Smooth muscle cell (in vitro differentiated cells): ENCODE data around the gene TRMT61A. TPM values are rescaled to one million over a fixed set of nuclear protein-coding genes. Genes with fewer than 3 reads are reported as not detected.
"Not testable (repeated sequence)": the region's sequence is repeated elsewhere in the genome, so short reads cannot be mapped to it uniquely, and the experiment has no call there.

Experiments
- DNase-seq: peaks from one replicate; lab custom pipeline; 2025; ENCODE audit not compliant: unreplicated experiment; lab: John Stamatoyannopoulos, UW
- H2AFZ ChIP-seq: fragments of 200-600 bp; sonication (generic); 2 replicates; pipeline ENCODE4 v1.6.0; 2016; ENCODE audit warnings: antibody characterized with exemption, low read depth, mild to moderate bottlenecking
- H3F3A ChIP-seq: fragments of 200-600 bp; sonication (generic); 2 replicates; pipeline ENCODE4 v1.6.0; 2017; ENCODE audit warnings: antibody characterized with exemption, low read depth
- H3K27ac ChIP-seq: fragments of 200-600 bp; sonication (generic); 2 replicates; pipeline ENCODE4 v1.5.1; 2016; ENCODE audit warnings: low read depth, mild to moderate bottlenecking
- H3K27me3 ChIP-seq: fragments of 200-600 bp; sonication (generic); 2 replicates; pipeline ENCODE4 v1.6.1; 2016; ENCODE audit warnings: low read depth, mild to moderate bottlenecking
- H3K36me3 ChIP-seq: fragments of 200-600 bp; sonication (generic); 2 replicates; pipeline ENCODE4 v1.5.1; 2016; ENCODE audit warnings: low read depth
- H3K4me1 ChIP-seq: fragments of 200-600 bp; sonication (generic); 2 replicates; pipeline ENCODE4 v1.5.1; 2016; ENCODE audit warnings: low read depth
- H3K4me2 ChIP-seq: fragments of 200-600 bp; sonication (generic); 2 replicates; pipeline ENCODE4 v1.6.0; 2016; ENCODE audit warnings: mild to moderate bottlenecking
- H3K4me3 ChIP-seq: fragments of 200-600 bp; sonication (generic); 2 replicates; pipeline ENCODE4 v1.5.1; 2016; ENCODE audit warnings: mild to moderate bottlenecking
- H3K79me2 ChIP-seq: fragments of 200-600 bp; sonication (generic); 2 replicates; pipeline ENCODE4 v1.6.0; 2016; ENCODE audit warnings: low read depth, mild to moderate bottlenecking
- H3K9ac ChIP-seq: fragments of 200-600 bp; sonication (generic); 2 replicates; pipeline ENCODE4 v1.6.0; 2016; ENCODE audit warnings: low read depth
- H3K9me3 ChIP-seq: fragments of 200-600 bp; sonication (generic); replicated peaks from 2 replicates; pipeline ENCODE4 v1.5.1; 2016; ENCODE audit warnings: low read depth
- H4K20me1 ChIP-seq: fragments of 200-600 bp; sonication (generic); 2 replicates; pipeline ENCODE4 v1.6.0; 2016; ENCODE audit warnings: low read depth
- CTCF ChIP-seq: fragments of 200-600 bp; sonication (generic); IDR thresholded peaks from 2 replicates; pipeline ENCODE4 v1.5.1; 2017; ENCODE audit warnings: borderline replicate concordance, mild to moderate bottlenecking, antibody characterized with exemption; ENCODE audit not compliant: insufficient read depth, poor library complexity, severe bottlenecking
- WGBS: methylation state at CpG from one replicate; pipeline ENCODE4 v1.1.7; 2016; ENCODE audit warnings: low lambda C conversion rate; 5-methylcytosine and 5-hydroxymethylcytosine counted together
- polyA plus RNA-seq: library from polyadenylated mRNA; unstranded; fragments of >200 nt; fragmentation: Nextera tagmentation; extraction: Ambion mirVana; gene quantifications from 2 replicates; pipeline ENCODE4 v1.2.1, GENCODE V29; 2016
- total RNA-seq: library from RNA; depleted of rRNA; stranded (reverse); fragments of >200 nt; gene quantifications from 2 replicates; pipeline ENCODE4 v1.2.3, GENCODE V29; 2014

The TRMT61A gene
- total and polyA plus RNA-seq, 2 experiments from 2014 or later: 3.7 to 6.7 TPM

DNA sequence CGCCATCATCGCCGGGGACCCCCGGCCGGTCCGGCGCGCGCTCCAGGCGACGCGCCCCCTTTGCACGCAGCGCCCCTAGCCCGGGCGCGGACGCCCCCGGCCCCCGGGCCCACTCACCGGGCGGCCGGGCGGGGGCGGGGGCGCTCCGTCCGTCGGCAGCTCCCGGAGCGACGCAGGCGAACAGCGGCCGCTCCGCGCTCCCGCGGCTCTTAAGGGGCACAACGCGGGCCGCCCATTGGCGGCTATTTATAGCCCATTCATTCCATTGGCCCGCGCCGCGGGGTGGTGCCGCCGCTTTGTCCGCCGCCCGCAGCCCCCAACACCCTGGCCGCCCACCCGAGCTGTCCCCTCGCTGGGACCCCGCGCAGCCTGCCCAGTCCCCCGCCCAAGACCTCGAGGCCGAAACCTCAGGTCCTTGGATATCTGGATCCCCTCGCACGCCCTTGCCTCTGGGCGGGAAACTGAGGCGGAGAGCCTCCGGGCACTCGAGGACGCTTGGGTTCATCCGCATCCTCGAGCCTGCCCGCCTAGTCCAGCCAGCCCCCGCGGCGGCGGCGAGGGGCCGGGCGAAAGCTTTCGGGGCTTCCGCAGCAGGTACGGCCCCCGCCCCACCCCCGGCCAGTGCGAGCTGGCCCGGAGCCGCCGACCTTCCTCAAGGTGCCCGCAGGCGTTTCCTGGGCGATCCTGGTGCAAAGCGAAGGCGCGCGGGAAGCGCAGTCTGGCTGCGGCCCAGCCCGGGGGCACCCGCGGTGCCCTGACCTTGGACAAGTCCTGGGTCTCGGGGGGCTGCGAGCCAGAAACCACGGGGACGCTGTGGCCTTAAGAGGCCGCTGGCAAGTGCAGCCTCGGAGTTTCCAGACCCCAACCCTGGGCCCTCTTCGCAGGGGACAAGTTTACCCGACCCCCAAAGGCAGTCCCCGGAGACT, 6.1 kb upstream of the TRMT61A start, which contains the start of gene CKB:
Gene CKB, minus strand, starts transcription at position 182 of the 926 bp plus-strand sequence. CDS start 337 bp downstream, outside the sequence.
- peak within 1 kb of the TSS; percentile 93 for H3K4me2 ChIP-seq
- DNase-seq: no peak
- no peaks in the 10 kb centered on the region for H3K79me2 ChIP-seq
- peak within 1 kb of the TSS; percentile 56 for H3K4me3 ChIP-seq
- no peaks in the 10 kb centered on the region for H3K36me3 ChIP-seq
- H2AFZ ChIP-seq: no peak within 1 kb of the TSS
- TF ChIP-seq CTCF: no peak
- peaks cover 17% of the 10 kb centered on the region for H3K4me1 ChIP-seq
- H3K27me3 ChIP-seq: peaks cover 19% of the 10 kb centered on the region
- no peak within 1 kb of the TSS for H3K27ac ChIP-seq
- H3K9ac ChIP-seq: peak within 1 kb of the TSS; percentile 22
- peaks cover 6% of the 10 kb centered on the region for H4K20me1 ChIP-seq
- no peaks in the 10 kb centered on the region for H3K9me3 ChIP-seq
- WGBS: 5% methylated on average over 53 of the region's 107 CpGs
- H3F3A ChIP-seq: no peaks in the 10 kb centered on the region

DNA sequence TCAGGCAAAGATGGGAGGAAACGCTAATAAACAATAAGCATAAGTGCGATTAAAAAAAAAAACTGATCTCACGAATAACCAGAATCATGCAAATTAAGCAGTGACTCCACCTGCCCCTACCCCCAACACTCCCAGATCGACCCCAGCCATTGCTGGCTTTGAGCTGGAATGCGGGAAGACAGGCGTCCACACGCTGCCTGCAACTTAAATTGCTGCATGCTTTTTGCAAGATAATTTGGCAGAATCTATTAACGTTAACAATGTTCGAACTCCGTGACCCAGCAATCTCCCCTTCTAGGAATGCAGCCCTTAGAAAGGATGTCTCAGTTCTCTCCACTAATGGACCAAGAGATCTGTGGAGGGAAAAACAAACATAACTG, 5.4 kb upstream of the TRMT61A start:
- H3K4me1 ChIP-seq: peaks cover 21% of the 10 kb centered on the region
- DNase-seq: no peak
- H3K79me2 ChIP-seq: no peaks in the 10 kb centered on the region
- H3K4me2 ChIP-seq: peak overlapping the region; percentile 93
- no peak overlapping the region for H3K4me3 ChIP-seq
- no peaks in the 10 kb centered on the region for H3K36me3 ChIP-seq
- H3K27me3 ChIP-seq: peaks cover 19% of the 10 kb centered on the region
- H4K20me1 ChIP-seq: peaks cover 6% of the 10 kb centered on the region
- H3K27ac ChIP-seq: no peak overlapping the region
- no peaks in the 10 kb centered on the region for H3F3A ChIP-seq
- no peak overlapping the region for H2AFZ ChIP-seq
- H3K9me3 ChIP-seq: no peaks in the 10 kb centered on the region
- WGBS: 32% methylated on average over 10 of the region's 10 CpGs
- H3K9ac ChIP-seq: no peak overlapping the region
- no peak for TF ChIP-seq CTCF

DNA sequence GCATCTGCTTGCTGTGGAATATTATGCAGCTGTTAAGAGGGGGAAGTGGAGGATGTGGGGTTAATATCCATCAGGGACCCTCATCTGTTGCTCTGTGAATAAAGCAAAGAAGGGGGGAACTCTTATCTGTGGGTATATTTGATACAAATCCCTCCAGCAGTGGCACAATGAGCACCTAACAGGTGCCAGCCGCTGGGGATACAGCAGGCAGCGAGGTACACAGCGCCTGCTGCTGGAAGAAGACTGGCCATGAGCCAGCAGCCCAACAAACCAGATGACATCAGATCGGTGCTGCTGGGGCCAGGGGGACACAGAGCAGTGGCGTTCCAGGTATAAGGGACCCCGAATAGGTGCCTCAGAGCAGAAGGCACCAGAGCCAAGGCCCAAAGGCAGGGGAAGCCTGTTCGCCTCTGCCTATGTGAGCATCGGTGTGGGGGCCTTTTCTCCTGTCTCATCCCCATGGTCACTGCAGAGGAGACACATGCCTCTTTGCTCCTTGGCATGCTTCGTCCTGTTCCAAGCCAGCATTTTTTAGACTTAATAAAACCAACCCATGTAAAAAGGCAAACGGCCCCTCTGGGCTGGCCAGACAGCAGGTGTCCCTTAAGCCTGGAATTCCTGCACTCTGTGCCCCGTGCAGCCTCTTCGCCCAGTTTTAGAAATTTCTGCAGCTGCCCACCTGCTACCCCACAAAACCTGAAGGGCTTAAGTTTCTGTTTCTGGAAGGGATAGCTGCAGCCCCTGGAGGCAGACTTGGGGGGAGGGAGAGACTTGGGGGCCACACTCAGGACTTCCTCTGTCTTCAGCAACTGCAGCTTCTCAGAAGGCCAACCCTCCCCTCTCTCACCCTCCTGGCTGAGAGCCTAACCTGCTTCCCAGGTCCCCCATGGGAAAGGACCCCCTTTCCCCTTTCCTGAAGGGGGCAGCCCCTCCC, 4.7 kb upstream of the TRMT61A start:
- Histone ChIP-seq H3K4me2 (no peak overlapping the region), H3K27me3 (peaks cover 19% of the 10 kb centered on the region), H3K4me1 (peaks cover 22% of the 10 kb centered on the region), H3K4me3 (no peak overlapping the region), H4K20me1 (peaks cover 6% of the 10 kb centered on the region), H3K27ac (no peak overlapping the region), H3K9me3 (no peaks in the 10 kb centered on the region), H3F3A (no peaks in the 10 kb centered on the region), H3K36me3 (no peaks in the 10 kb centered on the region), H3K79me2 (peaks cover 2% of the 10 kb centered on the region), H2AFZ (no peak overlapping the region), H3K9ac (no peak overlapping the region)
- no peak for TF ChIP-seq CTCF
- WGBS: 84% methylated on average over 12 of the region's 12 CpGs
- no peak for DNase-seq

DNA sequence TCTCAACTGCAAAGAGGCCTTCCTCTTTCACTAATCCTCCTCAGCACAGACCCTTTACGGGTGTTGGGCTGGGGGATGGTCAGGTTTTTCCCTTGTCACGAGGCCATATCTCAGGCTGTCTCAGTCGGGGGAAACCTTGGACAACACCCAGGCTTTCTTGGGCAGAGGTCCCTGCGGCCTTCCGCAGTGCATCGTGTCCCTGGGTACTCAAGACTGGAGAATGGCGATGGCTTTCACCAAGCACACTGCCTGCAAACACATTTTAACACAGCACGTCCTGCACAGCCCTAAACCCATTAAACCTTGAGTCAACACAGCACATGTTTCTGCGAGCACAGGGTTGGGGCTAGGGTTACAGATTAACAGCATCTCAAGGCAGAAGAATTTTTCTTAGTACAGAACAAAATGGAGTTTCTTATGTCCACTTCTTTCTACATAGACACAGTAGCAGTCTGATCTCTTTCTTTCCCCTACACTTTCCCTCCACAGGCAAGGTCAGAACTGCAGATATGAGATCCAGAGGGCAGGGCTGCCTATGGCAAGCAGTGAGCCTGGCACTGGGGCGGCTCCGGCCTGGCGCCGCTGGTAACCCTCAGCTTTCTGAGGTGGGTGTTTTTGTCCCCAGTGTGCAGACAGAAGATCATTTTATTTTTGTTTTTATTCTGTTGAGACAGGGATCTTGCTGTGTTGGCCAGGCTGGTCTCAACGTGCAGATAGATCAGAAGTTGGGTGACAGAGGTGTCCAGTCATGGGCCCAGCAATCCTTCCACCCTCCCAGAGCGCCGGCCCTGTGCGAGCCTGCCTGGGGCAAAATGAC, 3.4 kb upstream of the TRMT61A start:
- H2AFZ ChIP-seq, H3K9me3 ChIP-seq, H3K36me3 ChIP-seq, H3F3A ChIP-seq, H3K27ac ChIP-seq, H3K4me2 ChIP-seq, H3K9ac ChIP-seq, DNase-seq, H3K4me3 ChIP-seq: not testable (repeated sequence)
- Histone ChIP-seq H4K20me1 (peaks cover 11% of the 10 kb centered on the region), H3K4me1 (peaks cover 28% of the 10 kb centered on the region), H3K27me3 (peaks cover 19% of the 10 kb centered on the region), H3K79me2 (peaks cover 13% of the 10 kb centered on the region)
- 71% methylated on average over 17 of the region's 17 CpGs for WGBS
